ENCODE results near the gene PTX4. TPM values are rescaled to one million over a fixed set of nuclear protein-coding genes. Genes with fewer than 3 reads are reported as not detected.

PTX4 gene
- total RNA-seq, 1 donor from 2014 or later, result not detected

GRCh38 chr16:1437606-1438005 lies 51.1 kb downstream of the PTX4 start:
- Mint-ChIP-seq H3K27me3 (no peaks in the 10 kb centered on the region), H3K36me3 (ENCODE audit: low read depth) (no peaks in the 10 kb centered on the region), H3K4me1 (no peaks in the 10 kb centered on the region), H3K9me3 (no peaks in the 10 kb centered on the region), H3K4me3 (no peak overlapping the region), H3K27ac (no peak overlapping the region)
- intact Hi-C loops (cut with micrococcal nuclease), result no loop called here
- no peak for DNase-seq

DNA sequence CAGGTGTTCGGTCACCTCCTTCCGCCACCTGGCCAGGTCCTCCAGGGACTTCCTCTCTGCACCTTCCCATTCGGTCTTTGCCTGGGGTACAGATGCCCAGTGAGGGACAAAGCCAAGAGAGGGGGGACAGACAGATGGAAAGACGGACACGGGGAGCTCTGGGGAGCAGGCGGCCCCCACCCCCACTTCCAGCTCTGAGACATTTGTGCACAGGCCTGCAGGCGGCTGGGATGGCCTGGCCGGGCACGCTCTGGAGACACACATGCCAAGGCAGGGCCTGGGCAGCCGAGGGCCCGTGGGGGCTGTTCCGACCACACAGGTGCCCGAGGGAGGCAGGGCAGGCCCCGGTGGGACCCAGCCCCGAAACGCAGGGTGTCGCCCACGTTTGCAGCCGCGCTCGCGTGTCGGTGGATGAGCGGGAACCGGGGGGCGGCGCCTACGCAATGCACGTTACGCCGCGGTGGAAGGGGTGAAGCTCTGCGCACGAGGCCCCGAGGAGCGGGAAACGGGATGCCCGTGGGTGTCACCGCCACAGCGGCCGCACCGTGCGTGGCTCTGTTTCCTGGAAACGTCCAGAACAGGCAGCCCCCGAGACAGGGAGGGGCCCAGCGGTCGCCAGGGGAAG lies 51.9 kb downstream of the PTX4 start:
- no peaks in the 10 kb centered on the region for H3K4me1 Mint-ChIP-seq
- intact Hi-C loops (cut with micrococcal nuclease), result no loop called here
- no peak overlapping the region for H3K27ac Mint-ChIP-seq

DNA sequence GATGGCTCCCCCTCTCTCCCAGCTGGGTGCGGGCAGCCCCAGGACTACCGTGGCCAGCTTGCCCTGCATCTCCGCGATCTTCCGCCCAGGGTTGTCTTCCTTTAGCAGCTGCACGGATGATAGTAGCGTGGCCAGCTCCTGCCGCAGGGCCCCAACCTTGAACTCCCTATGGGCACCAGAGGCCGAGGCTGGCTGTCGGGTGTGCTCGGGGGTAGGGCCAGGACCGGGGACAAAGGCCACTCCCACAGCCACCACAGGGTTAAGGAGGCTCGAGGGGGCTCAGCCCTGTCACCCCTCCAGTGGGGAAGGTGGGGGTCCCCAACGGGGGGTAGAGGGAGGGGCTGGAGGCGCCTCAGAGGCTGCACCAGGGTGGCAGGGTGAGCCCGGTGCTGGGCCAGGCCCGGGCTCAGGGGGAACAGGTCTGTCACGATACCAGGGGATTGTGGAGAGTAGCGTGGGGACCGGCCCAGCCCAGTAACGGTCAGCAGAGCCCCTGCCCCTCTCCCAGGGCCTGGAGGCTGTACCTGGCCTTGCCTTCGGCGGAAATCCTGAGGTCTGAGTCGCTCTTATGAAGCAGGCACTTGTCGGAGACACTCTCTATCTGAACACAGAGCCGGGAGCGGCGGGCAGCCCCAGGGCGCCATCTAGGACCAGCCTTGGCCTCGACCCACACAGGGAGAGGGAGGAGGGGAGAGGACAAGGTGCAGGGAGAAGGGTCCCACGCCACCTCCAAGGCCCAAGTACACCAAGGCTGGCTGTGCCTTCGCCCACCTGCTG lies 52.6 kb downstream of the PTX4 start:
- no peaks in the 10 kb centered on the region for H3K4me1 Mint-ChIP-seq
- intact Hi-C loops (cut with micrococcal nuclease), result no loop called here
- H3K27ac Mint-ChIP-seq, result no peak overlapping the region
- H3K9me3 Mint-ChIP-seq, result no peaks in the 10 kb centered on the region
- H3K36me3 Mint-ChIP-seq (ENCODE audit: low read depth), result no peaks in the 10 kb centered on the region
- H3K4me3 Mint-ChIP-seq, result no peak overlapping the region
- no peaks in the 10 kb centered on the region for H3K27me3 Mint-ChIP-seq
- DNase-seq, result no peak

More for the DNA sequence above, 51.9 kb downstream of the PTX4 start:
- DNase-seq, result no peak
- H3K27me3 Mint-ChIP-seq, result no peaks in the 10 kb centered on the region
- no peaks in the 10 kb centered on the region for H3K36me3 Mint-ChIP-seq (ENCODE audit: low read depth)
- H3K9me3 Mint-ChIP-seq, result no peaks in the 10 kb centered on the region
- H3K4me3 Mint-ChIP-seq, result no peak overlapping the region

Other genes starting within 250 kb of the PTX4 start
- not detected in 2 replicates for gene TPSAB1, start 248.2 kb downstream of the PTX4 start, total RNA-seq
- not detected in 2 replicates for gene TPSD1, start 232.9 kb downstream of the PTX4 start, total RNA-seq
- gene UBE2I, start 179.3 kb downstream of the PTX4 start, total RNA-seq, result 269 and 278 TPM in 2 replicates
- gene BAIAP3, start 155.3 kb downstream of the PTX4 start, total RNA-seq, result 0.30 TPM in 1 of 2 replicates, not detected in the other
- gene TSR3, start 137.1 kb downstream of the PTX4 start, total RNA-seq, result 81.5 and 88.2 TPM in 2 replicates
- gene GNPTG, start 137.0 kb downstream of the PTX4 start, total RNA-seq, result 23.3 and 23.9 TPM in 2 replicates
- gene UNKL, start 74.2 kb downstream of the PTX4 start, total RNA-seq, result 38.4 and 43.9 TPM in 2 replicates
- gene UQCC4, start 68.2 kb downstream of the PTX4 start, total RNA-seq, result 22.3 and 24.6 TPM in 2 replicates
- not detected in 2 replicates for gene PERCC1, start 57.9 kb downstream of the PTX4 start, total RNA-seq
- gene CCDC154, start 44.4 kb downstream of the PTX4 start, total RNA-seq, result 1.3 and 2.3 TPM in 2 replicates
- 56.5 and 58.0 TPM in 2 replicates for gene CLCN7, start 13.9 kb downstream of the PTX4 start, total RNA-seq
- 91.4 and 101 TPM in 2 replicates for gene TELO2, start 4.4 kb upstream of the PTX4 start, total RNA-seq
- gene TMEM204, start 44.7 kb upstream of the PTX4 start, total RNA-seq, result 19.9 and 20.8 TPM in 2 replicates
- 9.8 and 11.6 TPM in 2 replicates for gene IFT140, start 123.1 kb upstream of the PTX4 start, total RNA-seq
- 34.9 and 36.7 TPM in 2 replicates for gene CRAMP1, start 123.4 kb upstream of the PTX4 start, total RNA-seq
- 119 and 120 TPM in 2 replicates for gene JPT2, start 189.3 kb upstream of the PTX4 start, total RNA-seq
- 78.2 and 80.2 TPM in 2 replicates for gene MAPK8IP3, start 217.3 kb upstream of the PTX4 start, total RNA-seq

Data from activated CD4-positive, alpha-beta T cell treated with anti-CD3 and anti-CD28 coated beads, Interleukin-2, amount 10 ng/mL, durations not matched to agents 24 days and 14 days (primary cell).